Peyer's patch (tissue), 4 donors: ENCODE measurements around the gene FOXO1.

Source experiments
- CTCF ChIP-seq, 6 experiments: fragments of 450-650 bp in 4 of 6; fragments of 200-600 bp in 2 of 6; sonication (generic) in 1 of 6; IDR thresholded peaks; one replicate each; pipeline ENCODE4 v1.5.1; 2017 to 2019; ENCODE audit warnings: antibody characterized with exemption in 6 of 6, mild to moderate bottlenecking in 3 of 6, moderate library complexity in 1 of 6
- POLR2A ChIP-seq, 2 donors: fragments of 450-650 bp; IDR thresholded peaks; one replicate each; pipeline ENCODE4 v1.5.1; 2017; ENCODE audit warnings: antibody characterized with exemption in 2 of 2, mild to moderate bottlenecking in 2 of 2, moderate library complexity in 2 of 2

DNA sequence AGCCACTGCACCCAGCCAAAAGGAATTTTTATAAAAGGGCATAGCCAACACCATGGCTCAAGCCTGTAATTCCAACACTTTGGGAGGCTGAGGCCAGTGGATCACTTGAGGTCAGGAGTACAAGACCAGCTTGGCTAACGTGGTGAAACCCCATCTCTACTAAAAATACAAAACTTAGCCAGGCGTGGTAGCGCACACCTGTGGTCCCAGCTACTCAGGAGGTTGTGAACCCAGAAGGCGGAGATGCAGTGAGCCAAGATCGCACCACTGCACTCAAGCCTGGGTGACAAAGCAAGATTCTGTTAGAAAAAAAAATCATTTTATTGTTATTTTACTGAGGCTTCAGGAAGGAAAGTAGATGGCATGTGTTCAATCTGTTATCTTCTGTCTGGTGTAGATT is 31.3 kb upstream of the FOXO1 start:
- TF ChIP-seq CTCF (IDR thresholded peaks at IDR 0.05) (no peak), POLR2A (IDR thresholded peaks at IDR 0.05) (no peak)
